ENCODE results near the gene TBC1D2. TPM values are rescaled to one million over a fixed set of nuclear protein-coding genes. Genes with fewer than 3 reads are reported as not detected.

Gene TBC1D2
- total and polyA plus RNA-seq, 2 of the 13 experiments (the other 11 are each of a cell fraction or from before 2014, with no cell fraction given) = 2.0 to 2.8 TPM

- no peak for TF ChIP-seq ZHX2 (IDR thresholded peaks at IDR 0.05; ENCODE audit: low read depth)
- peak; percentile 50; the same call in 1 of the 2 replicates for TF ChIP-seq ZHX2 (CRISPR knock-in tag; IDR thresholded peaks at IDR 0.05; ENCODE audit: borderline replicate concordance)
- TF ChIP-seq ELF4 (CRISPR knock-in tag; IDR thresholded peaks at IDR 0.05; ENCODE audit: borderline replicate concordance) = no peak
- 0 out of 3 replicates have a peak, but pooled peaks have one; percentile 68 for TF ChIP-seq MXI1 (IDR thresholded peaks at IDR 0.05; ENCODE audit: borderline replicate concordance, low read depth, low read length)
- TF ChIP-seq YEATS2 (CRISPR knock-in tag; IDR thresholded peaks at IDR 0.05; ENCODE audit: borderline replicate concordance) = 0 out of 2 replicates have a peak, but pooled peaks have one; percentile 17
- no peak for TF ChIP-seq GABPA (IDR thresholded peaks at IDR 0.05; ENCODE audit: low read depth, low read length)
- no peak for TF ChIP-seq GABPA (CRISPR knock-in tag; IDR thresholded peaks at IDR 0.05; ENCODE audit: low read depth)
- peak; percentile 44 for TF ChIP-seq RBM39 (IDR thresholded peaks at IDR 0.05; ENCODE audit: low read depth, low read length, poor library complexity, severe bottlenecking)
- no peak; the same call in 1 of the 2 replicates for TF ChIP-seq TFDP2 (CRISPR knock-in tag; IDR thresholded peaks at IDR 0.05)
- TF ChIP-seq ZNF383 (CRISPR knock-in tag; IDR thresholded peaks at IDR 0.05; ENCODE audit: borderline replicate concordance) = no peak
- 0 out of 2 replicates have a peak, but pooled peaks have one; percentile 15 for TF ChIP-seq RARA (CRISPR knock-in tag; IDR thresholded peaks at IDR 0.05)
- TF ChIP-seq MTA1 (CRISPR knock-in tag; IDR thresholded peaks at IDR 0.05; ENCODE audit: borderline replicate concordance) = peak; percentile 31; the same call in 1 of the 2 replicates
- peak; percentile 59; the same call in 1 of the 2 replicates for TF ChIP-seq SALL2 (CRISPR knock-in tag; IDR thresholded peaks at IDR 0.05)
- no peak for TF ChIP-seq MBD4 (IDR thresholded peaks at IDR 0.05; ENCODE audit: borderline replicate concordance, low read length)
- TF ChIP-seq SNAPC4 (CRISPR knock-in tag; IDR thresholded peaks at IDR 0.05) = peak; percentile 60; the same call in 1 of the 2 replicates
- 0 out of 2 replicates have a peak, but pooled peaks have one; percentile 69 for TF ChIP-seq ISX (CRISPR knock-in tag; conservative IDR thresholded peaks at IDR 0.05)
Observed at GRCh38 chr9:98192503-98193335, 62.7 kb downstream of the TBC1D2 start, which contains the start of gene CORO2A (continued).

All from HepG2 (cell line).